TTC549 (cell line): ENCODE measurements around the gene IFNGR2.
"Not testable (repeated sequence)": the region's sequence is repeated elsewhere in the genome, so short reads cannot be mapped to it uniquely, and the experiment has no call there.

Experiments
- FAIRE-seq: peaks from 2 replicates; lab custom pipeline; 2012; peaks lifted over from hg19 to GRCh38; lab: Jason Lieb, UNC

The IFNGR2 gene

DNA sequence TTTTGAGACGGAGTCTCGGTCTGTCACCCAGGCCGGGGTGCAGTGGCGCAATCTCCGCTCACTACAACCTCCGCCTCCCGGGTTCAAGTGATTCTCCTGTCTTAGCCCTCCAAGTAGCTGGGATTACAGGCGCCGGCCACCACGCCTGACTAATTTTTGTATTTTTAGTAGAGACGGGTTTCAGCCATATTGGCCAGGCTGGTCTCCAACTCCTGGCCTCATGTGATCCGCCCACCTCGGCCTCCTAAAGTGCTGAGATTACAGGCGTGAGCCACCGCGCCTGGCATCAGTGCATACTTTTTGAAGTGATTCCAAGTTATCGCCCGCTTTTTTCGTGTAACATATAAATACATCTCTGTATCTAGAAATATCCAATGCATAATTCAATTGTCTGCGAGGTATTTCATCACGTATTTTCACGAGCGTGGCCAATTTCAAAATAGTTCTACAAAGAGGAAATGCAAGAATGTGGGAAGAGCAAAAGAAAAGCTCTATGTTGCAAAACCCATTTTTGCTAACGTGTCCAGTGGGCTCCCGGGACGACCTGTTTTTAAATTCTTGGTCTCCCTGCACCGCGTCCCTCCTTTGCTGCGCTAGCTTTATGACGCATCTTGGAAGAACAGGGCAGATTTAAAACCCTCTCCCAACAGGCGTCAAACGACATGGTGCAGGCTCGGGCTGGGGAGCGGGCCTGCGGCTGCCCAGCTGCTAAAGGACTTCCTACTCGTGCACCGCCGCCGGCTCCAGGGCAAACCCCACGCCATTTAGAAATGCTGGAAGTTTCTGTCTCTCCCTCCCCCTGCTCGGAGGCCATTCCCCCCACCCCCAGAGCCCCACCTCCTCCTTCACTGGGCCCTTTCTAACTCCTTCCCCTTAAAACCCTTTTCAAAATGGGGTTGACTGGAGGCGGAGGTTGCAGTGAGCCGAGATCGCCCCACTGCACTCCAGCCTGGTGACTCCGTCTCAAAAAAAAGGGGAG, 923 bp upstream of the IFNGR2 start:
- FAIRE-seq = no peak

DNA sequence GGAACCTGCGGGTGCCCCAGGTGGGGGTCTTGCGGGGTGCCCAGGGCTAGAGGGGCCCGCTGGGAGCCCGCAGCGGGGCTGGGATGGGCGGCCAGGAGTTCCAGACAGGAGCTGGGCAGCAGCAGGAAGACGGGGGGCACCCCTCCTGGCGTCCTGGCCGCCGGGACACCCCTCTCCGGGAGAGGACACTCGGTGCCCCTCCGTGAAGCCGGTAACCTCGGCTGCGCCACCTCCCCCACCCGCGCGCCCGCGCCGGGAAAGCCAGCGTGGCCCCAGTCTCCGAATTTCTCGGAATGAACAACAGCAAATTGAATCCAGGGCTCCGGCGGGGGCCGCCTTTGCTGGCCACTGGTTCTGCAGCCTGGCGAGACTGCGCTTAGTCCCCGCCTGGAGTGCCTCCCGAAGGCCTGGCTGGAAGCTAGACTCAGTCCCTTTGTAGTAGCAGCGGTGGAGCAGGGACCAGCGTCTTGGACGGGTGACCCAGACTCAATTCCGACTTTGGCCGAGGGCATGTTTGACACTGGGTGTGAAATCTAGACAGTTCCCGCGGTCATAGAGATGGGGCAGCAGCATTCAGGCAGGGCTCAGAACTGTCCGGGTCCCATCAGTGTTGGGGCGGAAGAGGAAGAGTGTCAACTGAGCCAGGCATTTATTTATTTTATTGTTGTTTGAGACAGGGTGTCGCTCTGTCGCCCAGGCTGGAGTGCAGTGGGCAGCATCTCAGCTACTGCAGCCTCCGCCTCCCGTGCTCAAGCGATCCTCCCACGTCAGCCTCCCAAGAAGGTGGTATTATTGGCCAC, 773 bp downstream of the IFNGR2 start:
- FAIRE-seq = no peak

DNA sequence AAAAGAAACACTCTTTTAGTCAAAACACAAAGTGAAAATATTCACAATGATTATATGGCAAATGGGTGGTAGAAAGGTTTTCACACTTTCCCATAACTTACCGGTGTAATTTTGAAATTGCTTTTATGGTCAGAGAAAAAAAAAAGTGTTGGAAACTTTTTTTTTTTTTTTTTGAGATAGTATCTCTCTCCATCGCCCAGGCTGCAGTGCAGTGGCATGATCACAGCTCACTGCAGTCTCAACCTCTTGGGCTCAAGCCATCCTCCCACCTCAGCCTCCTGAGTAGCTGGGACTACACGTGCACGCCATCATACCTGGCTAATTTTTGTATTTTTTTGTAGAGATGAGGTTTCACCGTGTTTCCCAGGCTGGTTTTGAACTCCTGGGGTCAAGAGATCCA, 3.3 kb downstream of the IFNGR2 start:
- FAIRE-seq = no peak

DNA sequence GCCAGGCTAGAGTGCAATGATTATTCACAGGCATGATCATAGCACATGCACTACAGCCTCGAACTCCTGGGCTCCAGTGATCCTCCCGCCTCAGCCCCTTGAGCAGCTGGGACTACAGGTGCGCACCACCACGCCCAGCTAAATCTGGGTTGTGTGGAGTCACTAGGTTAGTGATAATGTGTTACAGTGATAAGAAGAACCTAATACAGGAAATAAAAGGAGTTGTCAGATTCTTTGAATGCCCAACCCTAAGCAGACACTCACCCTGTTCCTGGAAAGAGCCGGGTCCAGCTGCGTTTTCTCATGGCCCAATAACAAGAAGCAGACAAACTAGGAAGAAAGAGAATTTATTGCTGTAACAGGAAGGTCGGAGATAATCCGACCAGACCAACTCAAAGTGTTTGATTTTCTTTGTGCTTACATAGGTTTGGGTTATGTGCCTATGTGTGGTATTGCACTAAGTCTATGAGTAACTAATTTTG, 8.8 kb downstream of the IFNGR2 start:
- no peak for FAIRE-seq

DNA sequence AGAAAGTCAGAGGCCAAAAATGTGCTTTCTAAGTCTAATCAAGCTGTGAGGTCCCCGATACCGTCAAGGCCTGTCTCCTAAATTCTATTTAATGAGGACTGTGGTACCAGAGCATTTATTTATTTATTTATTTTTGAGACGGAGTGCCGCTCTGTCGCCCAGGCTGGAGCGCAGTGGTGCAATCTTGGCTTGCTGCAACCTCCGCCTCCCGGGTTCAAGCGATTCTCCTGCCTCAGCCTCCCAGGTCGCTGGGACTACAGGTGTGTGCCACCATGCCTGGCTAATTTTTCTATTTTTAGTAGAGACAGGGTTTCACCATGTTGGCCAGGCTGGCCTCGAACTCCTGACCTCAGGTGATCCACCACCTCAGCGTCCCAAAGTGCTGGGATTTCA, 9.2 kb downstream of the IFNGR2 start:
- FAIRE-seq = not testable (repeated sequence)

DNA sequence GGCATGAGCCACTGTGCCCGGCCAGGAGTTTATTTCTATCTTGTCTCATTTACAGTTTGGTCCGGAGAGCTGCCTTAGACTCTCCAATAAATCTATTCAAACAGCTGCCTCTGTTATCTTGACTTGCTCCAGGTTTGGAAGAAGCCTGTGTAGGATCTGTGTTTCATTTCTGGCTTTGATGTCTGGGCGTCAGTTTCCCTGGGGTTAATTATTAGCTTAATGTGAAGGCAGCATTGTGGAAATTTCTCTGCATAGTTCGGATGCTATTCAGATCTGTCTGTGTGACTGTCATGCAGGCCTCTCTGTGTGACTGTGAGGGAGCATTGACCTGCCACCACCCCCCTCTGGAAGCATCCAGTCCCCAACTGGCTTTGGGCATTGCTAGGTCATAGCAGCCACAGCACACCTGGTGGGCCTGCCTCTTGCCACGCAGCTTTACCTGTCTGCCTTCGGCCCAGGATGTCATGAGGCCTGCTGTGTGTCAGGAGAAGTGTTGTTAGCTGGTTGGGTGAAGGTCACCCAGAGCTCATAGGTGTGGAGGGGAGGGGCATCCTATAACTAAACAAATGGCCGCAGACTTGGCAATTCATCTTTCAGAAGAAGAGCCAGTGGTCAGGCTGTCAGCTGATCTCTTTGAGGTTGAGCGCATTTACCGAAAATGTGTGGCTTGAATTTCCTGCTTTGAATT, 9.8 kb downstream of the IFNGR2 start:
- no peak for FAIRE-seq

DNA sequence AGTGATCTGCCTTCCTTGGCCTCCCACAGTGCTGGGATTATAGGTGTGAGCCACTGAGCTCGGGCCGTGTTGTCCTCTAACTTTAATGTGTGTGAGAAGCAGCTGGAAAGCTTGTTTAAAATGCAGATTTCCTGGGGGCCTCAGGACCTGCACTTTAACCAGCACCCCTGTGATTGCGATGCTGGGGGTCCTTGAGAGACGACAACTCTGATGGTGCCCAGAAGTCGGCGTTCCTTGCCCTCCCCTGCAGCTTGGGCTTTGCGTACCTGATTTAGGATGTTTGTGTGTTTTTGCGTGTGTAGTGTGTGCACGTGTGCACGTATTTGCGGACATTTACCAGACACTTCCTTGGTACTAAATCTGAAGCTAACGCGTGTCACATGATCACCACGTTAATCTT, 10.9 kb downstream of the IFNGR2 start:
- no peak for FAIRE-seq

DNA sequence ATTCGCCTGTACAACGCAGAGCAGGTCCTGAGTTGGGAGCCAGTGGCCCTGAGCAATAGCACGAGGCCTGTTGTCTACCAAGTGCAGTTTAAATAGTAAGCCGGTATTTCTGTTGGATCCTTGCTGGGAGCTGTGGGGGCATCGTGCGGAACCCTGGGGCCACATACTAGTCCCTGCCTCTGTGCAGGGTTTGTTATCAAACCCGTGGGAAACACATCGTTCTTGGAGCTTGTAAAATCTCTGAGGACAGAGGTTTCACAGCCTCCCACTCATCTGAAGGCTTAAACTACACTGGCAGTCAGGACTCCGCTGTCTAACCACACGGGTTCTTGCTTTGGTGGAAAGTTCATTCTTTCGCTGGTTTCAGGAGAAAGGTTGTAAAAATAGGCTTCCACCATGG, 11.7 kb downstream of the IFNGR2 start:
- FAIRE-seq = no peak

DNA sequence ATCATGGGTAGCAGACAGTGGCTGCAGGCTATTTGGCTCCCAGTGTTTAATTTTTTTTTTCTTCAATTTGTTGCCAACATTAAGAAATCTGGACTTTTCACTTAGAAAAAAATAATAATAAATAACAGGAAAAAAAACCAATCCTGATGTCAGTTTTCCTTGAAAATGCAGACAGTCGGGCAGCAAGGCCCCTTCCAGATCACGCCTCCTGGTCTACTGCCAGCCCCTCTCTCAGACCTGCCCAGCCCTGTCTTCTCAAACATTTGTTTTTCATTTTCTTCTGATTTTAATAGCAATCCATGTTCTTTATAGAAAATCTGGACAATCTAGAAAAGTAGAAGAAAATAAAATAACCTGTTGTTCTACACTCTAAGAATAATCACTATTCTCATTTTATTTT, 15.5 kb downstream of the IFNGR2 start:
- FAIRE-seq = no peak

DNA sequence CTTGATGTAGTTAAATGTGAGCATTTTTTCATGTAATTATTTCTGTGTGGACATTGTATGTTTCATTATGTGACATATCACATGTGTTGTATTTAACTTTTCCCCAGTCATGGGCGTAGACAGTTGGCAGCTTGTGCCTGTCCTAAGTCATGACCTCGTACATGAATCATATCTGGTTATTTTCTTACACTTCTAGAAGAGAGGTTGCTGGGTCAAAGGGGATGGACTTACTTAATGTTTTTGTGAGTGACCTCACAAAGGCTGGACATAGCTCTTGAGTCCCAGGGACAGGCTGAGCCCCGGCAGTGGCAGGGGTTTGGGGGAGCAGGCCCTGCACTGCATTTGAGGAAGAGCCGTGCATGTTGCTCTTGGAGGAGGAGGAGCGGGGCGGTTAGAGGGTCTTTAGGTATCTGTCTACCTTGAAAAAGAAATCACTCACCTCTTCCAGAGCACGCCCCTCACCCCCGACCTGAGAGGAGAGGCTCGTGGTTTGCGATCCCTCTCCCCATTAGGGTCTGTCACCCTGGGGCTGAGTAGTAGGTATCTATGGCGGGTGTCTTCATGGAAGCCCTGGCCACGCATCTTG, 16.4 kb downstream of the IFNGR2 start:
- FAIRE-seq = no peak

DNA sequence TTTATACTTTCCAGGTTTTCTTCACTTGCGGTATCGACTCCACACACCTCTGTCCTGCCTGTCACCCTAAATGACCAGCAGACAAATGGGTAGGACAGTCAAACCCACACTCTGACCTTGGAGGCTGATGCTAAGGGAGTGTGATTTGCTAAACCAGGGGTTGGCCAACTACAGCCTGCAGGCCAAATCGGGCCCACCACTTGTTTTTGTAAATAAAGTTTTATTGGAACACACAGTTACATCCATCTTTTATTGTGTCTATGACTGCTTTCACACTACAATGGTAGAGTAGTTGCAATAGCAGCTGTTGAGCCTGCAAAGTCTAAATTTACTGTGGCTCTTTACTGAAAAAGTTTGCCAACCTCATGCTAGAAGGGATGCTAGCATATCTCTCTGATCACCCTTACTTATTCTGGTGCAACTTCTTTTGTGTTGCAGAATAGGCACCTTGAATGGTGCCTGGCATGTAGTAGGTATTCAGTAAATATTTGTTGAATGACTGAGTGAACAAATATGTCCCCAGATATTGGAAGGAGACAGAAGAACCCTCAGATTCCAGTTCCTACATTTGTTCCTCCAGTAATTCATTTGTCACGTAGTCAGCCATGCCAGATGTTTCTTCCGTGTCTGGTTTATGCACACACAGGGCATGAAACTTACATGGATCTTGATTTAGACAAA, 18.6 kb downstream of the IFNGR2 start:
- FAIRE-seq = no peak

DNA sequence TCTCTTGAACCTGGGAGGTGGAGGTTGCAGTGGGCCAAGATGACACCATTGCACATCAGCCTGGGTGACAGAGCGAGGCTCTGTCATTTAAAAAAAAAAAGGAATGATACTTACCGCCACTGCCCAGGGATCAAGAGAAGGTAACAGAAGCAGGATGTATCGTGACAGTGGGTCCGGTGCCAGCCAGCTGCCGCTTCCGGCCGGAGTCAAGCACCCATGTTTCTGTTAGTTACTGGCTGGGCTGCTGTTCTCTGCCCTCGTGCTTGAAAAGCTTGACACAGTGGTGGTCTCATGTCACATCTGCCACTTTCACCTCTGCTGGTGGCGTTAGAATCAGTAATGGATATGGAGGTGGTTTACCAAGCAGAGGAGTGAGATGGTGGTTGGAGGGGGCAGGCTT, 21.0 kb downstream of the IFNGR2 start:
- FAIRE-seq = no peak

DNA sequence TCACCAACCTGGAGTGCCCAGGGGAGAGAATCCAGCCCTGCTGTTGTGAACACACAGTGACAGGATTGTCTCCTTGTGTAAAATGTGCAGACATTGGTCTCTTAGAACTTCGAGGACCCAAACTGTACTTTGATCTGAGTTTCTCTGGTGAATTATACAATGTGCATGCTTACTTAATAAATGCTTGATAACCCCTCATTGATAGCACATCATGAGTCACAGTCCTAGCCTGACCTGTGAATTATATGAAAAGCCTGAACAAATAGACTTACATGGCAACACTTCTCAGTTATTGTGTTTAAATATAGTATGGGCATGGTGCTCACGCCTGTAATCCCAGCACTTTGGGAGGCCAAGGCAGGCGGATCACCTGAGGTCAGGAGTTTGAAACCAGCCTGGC, 22.6 kb downstream of the IFNGR2 start:
- FAIRE-seq = no peak

DNA sequence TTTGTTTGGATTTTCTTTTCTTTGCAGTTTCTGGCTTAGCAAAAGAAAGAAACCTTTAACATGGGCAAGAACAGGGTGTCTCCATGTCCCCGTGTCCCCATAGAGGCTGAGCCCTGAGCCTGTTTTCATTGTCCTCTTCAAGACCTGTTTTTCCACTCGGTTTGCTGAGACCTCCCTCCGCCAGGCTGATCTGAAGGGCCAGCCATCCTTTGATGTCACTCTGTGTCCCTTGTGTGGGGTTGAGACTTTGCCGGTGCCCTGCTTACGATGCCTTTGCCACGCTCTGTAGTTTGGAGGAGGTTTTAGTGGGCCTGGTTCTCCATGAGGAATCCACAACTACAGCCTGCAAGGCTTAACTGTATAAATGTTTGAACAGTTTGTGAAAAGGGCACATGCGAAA, 23.8 kb downstream of the IFNGR2 start:
- no peak for FAIRE-seq

DNA sequence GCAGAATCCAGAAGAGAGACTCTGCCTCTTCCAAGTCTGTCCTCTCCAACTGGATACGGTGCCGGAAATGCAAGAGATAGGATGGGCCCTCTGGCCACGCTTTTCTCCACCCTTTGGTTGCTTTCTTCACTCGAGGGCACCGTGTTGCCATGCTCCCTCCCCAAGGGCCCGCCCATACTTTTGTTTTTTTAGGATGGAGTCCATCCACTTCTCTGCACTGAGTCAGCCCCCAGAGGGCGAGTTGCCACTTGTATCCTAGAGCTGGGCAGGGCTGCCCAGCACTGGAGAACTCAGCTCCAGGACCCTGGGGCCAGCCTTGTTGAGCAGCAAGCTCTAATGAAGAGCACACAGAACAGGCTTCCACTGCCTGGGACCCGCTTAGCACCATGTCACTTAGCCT, 25.5 kb downstream of the IFNGR2 start:
- FAIRE-seq = no peak

DNA sequence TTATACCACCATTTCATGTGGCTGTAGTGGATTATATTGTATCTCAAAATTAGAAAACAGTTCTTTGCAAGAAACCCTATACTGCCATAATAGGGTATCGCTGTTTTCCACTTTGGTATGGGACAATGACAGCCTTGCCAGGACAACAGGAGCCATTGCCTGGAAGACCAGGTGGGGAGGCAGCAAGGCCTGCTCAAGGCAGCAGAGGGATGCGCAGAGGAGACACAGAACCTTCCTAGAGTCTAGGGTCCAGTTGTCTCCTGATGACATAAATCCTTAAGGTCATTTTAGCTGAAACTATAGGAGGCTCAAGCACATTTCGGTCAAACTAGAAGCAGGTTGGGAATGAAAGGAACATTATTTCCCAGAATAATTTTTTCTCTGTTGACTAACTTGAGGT, 27.6 kb downstream of the IFNGR2 start:
- FAIRE-seq = no peak

DNA sequence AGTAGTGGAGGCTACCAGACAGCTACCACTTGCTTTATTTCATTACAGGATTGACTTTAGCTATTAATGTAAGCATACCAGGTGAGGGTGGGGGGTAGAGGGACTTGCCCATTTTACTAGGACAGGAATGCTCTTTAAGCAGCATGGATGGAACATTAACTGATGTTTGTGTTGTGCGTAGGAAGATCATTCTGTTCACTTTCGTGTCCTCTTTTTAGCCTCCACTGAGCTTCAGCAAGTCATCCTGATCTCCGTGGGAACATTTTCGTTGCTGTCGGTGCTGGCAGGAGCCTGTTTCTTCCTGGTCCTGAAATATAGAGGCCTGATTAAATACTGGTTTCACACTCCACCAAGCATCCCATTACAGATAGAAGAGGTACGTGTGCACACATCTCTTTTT, 29.3 kb downstream of the IFNGR2 start:
- FAIRE-seq = no peak

DNA sequence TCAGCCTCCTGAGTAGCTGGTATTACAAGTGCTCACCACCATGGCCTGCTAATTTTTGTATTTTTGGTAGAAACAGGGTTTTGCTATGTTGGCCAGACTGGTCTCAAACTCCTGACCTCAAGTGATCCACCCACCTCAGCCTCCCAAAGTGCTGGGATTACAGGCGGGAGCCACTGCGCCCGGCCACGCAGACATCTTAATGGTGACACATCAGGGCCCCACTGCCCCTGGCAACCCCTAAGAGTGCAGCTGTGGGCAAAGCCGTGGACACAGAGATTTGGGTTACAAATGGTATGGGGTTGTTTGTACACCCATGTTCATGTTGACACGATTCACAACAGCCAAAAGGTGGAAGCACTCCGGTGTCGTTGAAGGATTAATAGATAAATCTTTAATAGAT, 29.8 kb downstream of the IFNGR2 start:
- no peak for FAIRE-seq

DNA sequence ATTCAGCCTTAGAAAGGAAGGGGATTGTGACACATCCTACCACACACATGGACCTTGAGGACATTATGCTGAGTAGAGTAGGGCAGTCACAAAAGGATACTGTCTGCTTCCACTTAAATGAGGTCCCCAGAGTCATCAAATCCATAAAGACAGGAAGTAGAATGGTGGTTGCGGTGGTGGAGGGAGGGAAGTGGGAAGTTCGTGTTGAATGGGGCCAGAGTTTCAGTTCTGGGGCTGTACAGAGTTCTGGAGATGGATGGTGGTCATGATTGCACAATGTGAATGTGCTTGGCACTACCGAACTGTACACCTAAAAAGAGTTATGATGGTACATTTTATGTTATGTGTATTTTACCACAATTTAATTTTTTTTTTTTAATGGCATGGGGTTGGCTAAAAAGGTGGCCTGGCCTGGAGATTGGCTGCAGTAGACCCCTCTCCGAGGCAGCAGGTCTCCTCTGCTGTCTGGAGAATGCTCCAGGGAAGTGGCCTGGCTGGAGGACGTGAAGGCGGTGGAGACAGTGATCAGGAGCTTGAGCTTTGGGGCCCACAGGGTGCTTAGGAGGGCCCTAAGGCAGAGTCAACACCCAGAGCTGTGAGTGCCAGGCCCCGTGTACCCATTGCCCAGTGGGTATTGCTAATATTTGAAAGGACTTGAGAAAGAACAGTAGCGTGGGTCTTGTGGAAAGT, 30.4 kb downstream of the IFNGR2 start:
- no peak for FAIRE-seq

DNA sequence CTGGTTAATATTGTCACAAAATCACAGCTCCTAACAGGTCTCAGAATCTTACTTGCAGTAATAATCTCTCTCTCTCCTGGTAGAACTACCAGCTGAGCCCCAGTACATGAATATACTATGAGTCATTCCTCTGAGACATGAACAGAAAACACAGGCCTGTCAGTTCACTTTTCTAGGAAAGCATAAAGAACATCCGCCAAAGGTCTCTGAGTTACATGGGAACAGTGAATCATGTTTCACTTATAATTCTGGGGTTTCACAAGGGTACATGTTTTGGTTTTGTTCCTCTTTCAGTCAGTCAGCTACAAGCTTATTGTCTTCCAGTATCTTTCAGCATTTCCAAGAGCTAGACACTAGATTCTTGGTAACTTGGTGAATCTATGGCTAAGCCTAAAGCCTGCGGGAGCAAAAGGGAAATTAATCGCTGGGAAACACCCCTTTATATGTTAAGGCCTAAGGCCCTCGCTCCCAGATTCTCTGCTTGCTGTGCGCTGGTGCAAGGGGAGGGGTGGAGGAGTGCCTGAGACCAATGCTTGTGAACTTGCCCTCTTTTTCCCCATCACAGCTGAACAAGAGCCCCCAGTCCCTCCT, 31.7 kb downstream of the IFNGR2 start:
- no peak for FAIRE-seq

DNA sequence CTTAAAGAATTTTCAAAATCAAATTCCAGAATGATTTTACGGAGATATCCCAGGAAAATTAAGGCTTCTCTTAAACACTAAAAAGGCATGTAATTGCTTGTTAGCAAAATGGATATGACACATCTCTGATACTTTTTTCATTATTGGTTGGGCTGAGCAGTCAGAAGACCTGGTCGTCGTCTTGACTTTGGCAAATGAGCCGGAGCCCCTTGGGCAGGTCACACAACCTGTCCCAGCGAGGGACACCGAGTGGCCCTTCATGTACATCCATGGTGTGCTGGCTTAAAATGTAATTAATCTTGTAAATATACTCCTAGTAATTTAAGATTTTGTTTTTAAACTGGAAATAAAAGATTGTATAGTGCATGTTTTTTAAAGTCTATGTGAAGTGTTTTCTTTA, 33.9 kb downstream of the IFNGR2 start:
- FAIRE-seq = no peak
